NCI-H2196 (cell line): ENCODE measurements around the gene RPRD1A.
"Not testable (repeated sequence)": the region's sequence is repeated elsewhere in the genome, so short reads cannot be mapped to it uniquely, and the experiment has no call there.

ENCODE experiments used
- DNase-seq: peaks from one replicate; lab custom pipeline; 2025; ENCODE audit not compliant: unreplicated experiment; lab: John Stamatoyannopoulos, UW

The RPRD1A gene

GRCh38 chr18:36031903-36032302 is 35.5 kb downstream of the RPRD1A start:
- DNase-seq, result no peak

- DNase-seq, result no peak
These were observed 36.0 kb downstream of the RPRD1A start for GRCh38 chr18:36031407-36031806.

- DNase-seq, result no peak
These were observed 38.5 kb downstream of the RPRD1A start for GRCh38 chr18:36028859-36029258.

- DNase-seq, result no peak
These were observed 42.3 kb downstream of the RPRD1A start for GRCh38 chr18:36025025-36025424.

- not testable (repeated sequence) for DNase-seq
These were observed 43.1 kb downstream of the RPRD1A start for GRCh38 chr18:36024241-36024640.

GRCh38 chr18:36023336-36023735 is 44.0 kb downstream of the RPRD1A start:
- no peak for DNase-seq

- no peak for DNase-seq
These were observed 47.1 kb downstream of the RPRD1A start for GRCh38 chr18:36020174-36020711.

- DNase-seq, result no peak
These were observed 50.1 kb downstream of the RPRD1A start for GRCh38 chr18:36017232-36017631.

GRCh38 chr18:36015629-36016028 is 51.7 kb downstream of the RPRD1A start:
- no peak for DNase-seq

GRCh38 chr18:36012891-36013290 is 54.5 kb downstream of the RPRD1A start:
- DNase-seq, result no peak

- DNase-seq, result no peak
These were observed 58.1 kb downstream of the RPRD1A start for GRCh38 chr18:36009214-36009613.

- DNase-seq, result no peak
These were observed 60.4 kb downstream of the RPRD1A start for GRCh38 chr18:36006997-36007396.

GRCh38 chr18:35999925-36000324 is 67.4 kb downstream of the RPRD1A start:
- no peak for DNase-seq

- no peak for DNase-seq
These were observed 68.4 kb downstream of the RPRD1A start for GRCh38 chr18:35998967-35999366.

- DNase-seq, result no peak
These were observed 74.3 kb downstream of the RPRD1A start for GRCh38 chr18:35993013-35993412.

- no peak for DNase-seq
These were observed 75.7 kb downstream of the RPRD1A start for GRCh38 chr18:35991696-35992095.

- DNase-seq, result no peak
These were observed 83.5 kb downstream of the RPRD1A start for GRCh38 chr18:35983818-35984217.

GRCh38 chr18:35983147-35983546 is 84.2 kb downstream of the RPRD1A start:
- DNase-seq, result no peak

- DNase-seq, result no peak
These were observed 84.8 kb downstream of the RPRD1A start for GRCh38 chr18:35982409-35983114.

- DNase-seq, result no peak
These were observed 88.2 kb downstream of the RPRD1A start for GRCh38 chr18:35979112-35979511.

GRCh38 chr18:35974181-35974580 is 93.2 kb downstream of the RPRD1A start:
- DNase-seq, result no peak

- DNase-seq, result no peak
These were observed 93.7 kb downstream of the RPRD1A start for GRCh38 chr18:35973650-35974049.
